Stimulated activated CD8-positive, alpha-beta memory T cell treated with anti-CD3 and anti-CD28 coated beads, Interleukin-12 subunit alpha, Interleukin-12 subunit beta, amount 100 ng/mL, for 4 hours (primary cell): ENCODE results near the gene TCEANC.

ENCODE experiments used
- DNase-seq: peaks from one replicate; pipeline ENCODE4 v3.0.0-alpha.2; 2020; ENCODE audit warnings: low read depth

TCEANC gene

DNA sequence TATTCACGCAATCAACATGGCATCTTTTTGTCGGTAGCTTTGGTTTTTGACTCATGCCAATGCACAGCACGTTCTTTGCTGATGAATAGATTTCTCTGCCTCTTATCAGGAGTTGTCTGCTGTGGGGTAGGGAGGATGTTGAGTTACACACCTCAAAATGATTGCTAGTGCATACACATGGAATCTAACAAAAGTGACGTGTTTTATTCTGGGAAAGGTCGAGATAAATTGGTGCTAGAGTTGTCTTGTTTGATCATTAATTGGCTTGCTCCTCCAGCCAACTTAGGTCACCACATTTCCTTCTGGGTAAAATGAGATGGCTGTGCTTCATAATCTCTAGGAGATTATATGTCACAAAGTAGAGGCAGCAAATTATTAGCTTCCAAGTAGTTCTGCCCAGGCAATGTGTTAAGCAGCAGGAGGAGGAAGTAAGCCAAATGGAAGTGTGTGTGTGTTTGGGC is 39.9 kb downstream of the TCEANC start:
- DNase-seq, result no peak

GRCh38 chrX:13693341-13693961 is 40.5 kb downstream of the TCEANC start:
- DNase-seq, result no peak

DNA sequence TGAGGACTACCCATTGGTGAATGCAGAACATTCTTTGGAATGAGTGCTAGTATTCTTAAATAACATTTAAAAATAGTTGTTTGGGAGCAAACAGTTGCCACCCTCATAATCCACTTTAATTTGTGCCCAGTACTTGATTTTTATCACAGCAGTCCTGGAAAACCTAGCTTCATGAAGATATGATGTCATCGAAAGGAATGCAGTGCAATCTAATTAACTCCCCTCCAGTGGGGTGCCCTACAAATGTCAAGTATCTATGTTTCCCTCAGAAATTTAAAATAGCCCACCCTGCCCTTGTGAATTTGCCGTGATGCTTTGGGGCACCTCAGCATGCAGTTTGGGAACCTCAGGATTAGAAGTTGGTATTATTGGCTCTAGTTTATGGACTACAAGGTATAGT is 41.4 kb downstream of the TCEANC start:
- DNase-seq, result no peak

- no peak for DNase-seq
Observed at GRCh38 chrX:13694983-13695382, 42.0 kb downstream of the TCEANC start.

DNA sequence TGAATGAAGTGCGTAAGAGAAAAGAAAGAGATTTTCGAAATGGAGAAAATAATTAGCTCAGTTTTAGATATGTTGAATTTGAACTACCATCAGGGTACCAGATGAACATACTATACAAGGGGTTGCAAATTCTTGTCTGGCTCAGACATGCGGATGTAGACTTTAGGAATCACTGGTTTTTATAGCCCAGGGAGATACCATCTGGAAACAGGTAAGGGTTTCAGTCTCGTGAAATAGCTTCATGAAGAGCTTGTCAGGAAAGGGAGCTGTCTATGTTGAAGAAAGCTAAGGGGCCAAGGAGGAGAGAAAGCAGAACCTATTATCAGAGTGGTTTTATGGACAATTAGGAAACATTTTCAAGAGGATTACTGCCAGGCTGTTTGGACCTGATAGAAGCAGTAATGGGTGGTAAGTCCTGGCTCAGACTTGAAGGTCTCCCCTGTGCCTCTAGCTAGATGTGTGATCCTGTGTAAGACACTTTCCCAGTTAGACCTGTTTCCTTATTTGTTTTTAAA is 42.7 kb downstream of the TCEANC start:
- no peak for DNase-seq

DNA sequence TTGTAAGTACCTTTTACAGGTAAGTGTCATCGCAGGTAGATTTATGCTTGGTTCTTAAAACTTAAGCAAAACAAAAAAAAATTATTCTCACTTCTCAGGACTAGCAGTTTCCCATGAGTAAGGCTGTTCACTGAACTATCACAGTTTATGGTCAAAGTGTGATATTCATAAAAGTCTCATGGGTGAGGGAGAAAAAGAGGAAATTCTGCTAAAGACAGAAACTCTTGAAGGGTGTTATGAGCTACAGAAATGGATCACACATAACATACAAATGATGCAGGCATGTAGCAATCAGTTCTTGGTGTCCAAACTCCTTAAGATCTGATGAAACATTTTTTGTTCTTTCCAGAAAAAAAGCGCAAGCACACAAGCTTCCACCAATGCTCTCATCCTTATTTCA is 44.5 kb downstream of the TCEANC start:
- DNase-seq, result no peak

DNA sequence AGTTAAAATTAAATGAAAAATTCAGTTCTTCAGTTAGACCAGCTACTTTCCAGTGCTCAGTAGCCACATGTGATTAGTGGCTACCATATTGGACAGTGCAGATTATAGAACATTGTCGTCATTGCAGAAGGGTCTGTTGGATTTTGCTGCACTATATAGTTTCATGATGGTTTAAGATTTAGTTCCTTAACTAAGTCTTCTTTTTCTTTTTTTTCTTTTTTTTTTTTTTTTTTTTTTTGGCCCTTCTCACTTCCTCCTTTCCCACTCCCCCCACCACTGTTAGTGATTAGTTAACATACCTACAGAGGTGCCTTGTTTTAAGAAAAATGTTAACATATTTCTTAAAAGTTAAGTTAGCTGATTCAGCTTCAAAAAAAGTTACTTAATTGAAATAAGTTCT is 45.0 kb downstream of the TCEANC start:
- no peak for DNase-seq

GRCh38 chrX:13698432-13698831 is 45.5 kb downstream of the TCEANC start:
- DNase-seq, result no peak

DNA sequence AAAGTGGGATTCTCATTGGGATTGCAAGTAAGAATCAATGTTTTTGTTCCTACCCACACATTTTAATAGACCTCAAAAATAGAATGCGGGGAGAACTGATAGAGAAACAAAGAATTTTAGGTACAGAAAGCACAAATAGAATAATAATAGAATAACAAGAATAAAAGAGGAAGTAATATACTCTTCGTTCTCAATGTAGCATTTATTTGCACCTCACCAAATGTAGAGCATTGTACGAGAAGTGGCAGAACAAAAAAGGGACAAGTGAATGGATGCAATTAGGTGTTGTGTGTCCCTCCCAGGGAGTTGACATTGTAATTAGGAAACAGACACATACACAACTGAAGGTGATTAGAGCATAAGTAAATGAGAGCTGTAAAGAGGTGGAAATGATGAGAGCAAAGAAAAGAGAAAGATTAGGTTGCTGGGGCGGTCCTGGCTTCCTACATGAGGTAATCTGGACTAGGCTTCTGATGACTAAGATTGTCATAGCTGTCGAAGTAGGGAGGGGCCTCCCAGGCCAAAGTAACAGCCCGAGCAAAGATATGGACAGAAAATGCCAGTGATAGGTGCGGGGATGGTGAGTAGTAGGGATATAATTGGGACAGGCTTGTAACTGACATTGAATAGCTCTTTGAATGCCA is 46.4 kb downstream of the TCEANC start:
- DNase-seq, result no peak

DNA sequence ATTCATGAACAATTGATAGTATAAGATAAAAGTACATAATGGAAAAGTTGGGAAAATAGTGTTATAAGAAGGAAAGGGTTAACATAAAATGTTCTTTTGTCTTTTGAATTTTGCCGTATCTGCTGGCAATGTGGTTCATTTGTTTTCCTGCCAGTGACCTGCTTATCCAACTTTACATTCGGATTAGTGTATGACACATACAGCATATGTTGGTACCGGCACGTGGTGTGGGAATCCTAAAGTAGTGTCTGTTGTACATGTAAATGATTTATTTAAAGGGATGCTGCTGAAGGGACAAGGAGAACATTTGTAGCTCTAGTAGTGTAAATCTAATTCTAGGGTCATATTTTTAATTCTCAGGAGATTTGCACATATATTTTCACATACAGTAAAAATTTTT is 47.4 kb downstream of the TCEANC start:
- no peak for DNase-seq

DNA sequence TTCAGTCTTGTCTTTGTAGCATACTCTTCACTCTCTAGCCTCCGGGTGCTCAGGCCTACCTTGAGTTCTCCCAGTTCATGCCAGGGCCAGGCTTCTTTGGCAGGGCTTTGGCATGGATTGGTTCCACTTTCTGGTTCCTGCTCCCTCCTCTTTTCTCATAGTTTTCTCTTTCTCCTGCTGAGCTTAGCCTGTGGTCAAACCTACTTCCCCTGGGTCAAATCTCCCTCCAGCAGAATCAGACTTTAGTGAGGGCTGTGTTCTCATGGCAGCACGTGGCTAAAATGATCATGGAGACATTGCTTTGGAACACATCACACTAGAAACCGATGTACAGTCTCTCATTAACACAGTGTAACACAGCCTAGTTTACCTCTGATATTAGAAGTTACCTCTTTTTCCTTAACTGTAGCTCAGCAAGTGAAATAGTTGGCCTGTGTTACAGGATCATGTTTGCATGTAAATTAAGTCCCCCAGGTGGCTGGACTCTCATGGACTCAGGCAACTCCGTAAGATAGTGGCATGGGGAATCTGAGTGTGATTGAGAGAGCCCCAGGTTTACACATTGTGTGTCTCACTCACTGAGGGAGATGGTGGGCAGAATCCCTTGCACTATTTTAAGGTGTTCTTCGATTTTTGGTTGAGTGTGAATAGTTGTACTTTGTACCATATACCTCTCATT is 49.3 kb downstream of the TCEANC start:
- no peak for DNase-seq

DNA sequence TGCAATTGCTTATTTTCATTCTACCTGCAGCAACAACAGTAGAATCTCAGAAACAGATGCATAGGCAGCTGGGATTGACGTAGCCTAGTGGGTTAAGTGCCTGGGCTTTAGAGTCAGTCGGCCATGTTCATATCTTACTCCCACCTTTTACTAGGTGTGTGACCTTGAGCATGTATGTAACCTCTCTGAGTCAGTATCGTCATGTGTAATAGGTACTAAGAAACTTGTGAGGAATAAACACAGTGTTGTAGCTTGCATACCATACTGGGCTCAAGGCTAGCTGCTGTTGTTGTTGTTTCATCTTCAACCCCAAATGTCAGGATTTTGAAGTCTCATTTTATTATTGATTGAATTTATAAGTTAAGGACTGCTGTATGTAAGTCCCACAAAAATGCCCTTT is 50.2 kb downstream of the TCEANC start:
- DNase-seq, result no peak

DNA sequence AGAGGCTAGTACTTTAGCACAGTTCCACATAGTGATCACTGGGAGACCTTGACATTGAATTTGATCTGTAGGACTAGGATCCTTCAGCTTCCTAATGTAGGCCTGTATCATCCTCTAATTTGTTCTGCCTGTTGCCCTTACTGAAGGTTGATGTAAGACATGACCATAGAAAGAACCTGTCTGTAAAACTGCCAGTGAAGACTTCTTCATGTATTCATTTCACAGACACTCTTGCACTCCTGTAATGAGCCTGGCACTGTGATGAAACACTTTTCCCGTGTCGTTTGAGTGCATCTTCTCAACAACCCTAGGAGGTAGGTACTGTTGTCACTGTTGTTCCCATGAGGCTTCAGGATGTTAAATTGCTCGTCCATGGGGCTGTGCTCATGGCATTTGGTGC is 50.6 kb downstream of the TCEANC start:
- DNase-seq, result no peak

DNA sequence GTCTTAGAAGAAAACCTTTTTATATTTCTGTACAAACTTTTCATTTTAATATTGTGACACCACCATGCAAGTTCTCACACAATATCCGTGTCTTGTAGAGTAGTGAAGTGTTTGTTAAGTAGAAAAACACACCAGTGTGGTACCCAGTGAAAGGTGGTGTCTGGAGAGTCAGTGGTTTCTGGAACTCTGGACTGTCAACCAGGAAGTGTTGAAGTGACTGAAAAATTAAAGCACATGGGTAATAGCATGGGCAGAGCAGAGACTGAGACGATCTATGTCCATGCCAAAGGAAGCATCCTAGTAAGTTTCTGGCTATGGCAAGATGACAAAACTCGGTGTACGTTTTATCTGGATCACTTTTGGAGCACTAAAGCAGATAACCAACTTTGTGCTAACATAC is 58.2 kb downstream of the TCEANC start:
- no peak for DNase-seq
